Measurements from ENCODE around the gene DDX31. TPM values are rescaled to one million over a fixed set of nuclear protein-coding genes. Genes with fewer than 3 reads are reported as not detected.

The DDX31 gene
- total RNA-seq, 1 experiment from 2014 or later = 25.8 TPM

DNA sequence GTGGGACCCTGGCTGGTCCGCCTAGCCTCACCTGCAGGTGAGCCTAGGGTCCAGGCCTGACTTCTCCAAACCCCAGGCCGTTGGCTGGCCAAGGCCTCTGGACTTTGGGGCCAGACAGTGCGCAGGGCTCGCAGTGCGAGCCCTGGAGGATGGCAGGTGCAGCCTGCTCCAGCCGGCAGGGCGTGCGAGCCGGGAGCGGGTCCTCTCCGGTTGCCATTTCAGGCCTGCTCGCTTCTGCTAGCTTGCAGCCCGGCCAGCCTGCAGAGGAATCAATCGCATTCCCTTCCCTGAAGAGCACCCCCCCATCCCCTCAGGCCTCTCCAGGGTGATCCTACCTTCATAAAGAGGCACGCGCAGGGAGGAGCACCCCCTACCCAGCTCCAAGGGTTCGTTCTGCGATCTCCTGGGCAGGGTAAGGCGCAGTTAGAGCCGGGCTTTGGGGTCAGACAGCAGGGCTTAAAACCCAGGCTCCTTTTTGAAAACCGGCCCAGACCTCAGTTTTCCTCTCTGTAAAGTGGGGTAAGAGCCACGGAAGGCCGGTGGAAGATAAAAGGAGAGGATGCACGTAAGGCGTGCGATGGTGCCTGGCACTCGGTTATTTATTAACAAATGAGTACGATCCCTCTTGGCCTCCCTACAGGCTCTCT lies 81.2 kb downstream of the DDX31 start:
- intact Hi-C loops (cut with micrococcal nuclease) = no loop called here
- peaks cover 0 to 9% of the 10 kb centered on the region in 2 experiments; a peak in 2 of 4 replicates for H3K4me1 ChIP-seq (ENCODE audit: control insufficient read depth in 1 of 2, insufficient read depth in 2 of 2, low read length in 2 of 2)
- no peaks in the 10 kb centered on the region for H4K20me1 ChIP-seq (ENCODE audit: insufficient read depth)
- no peaks in the 10 kb centered on the region for H3K27me3 ChIP-seq (ENCODE audit: insufficient read depth, low read length)
- ChIA-PET POLR2A (no interaction called here), CTCF (no interaction called here), RAD21 (ENCODE audit: low non-redundant PET in 1 of 2, low total read pairs in 2 of 2, uncharacterized antibody in 2 of 2, unreplicated experiment in 2 of 2) (no interaction called here)
- no peak for ATAC-seq
- no peak overlapping the region for H3K4me3 ChIP-seq (replicated peaks in 1 of 2; ENCODE audit: low read depth in 1 of 2, low read length in 2 of 2)
- H3K4me2 ChIP-seq (ENCODE audit: low read length) = no peak overlapping the region
- no peak overlapping the region for H2AFZ ChIP-seq (ENCODE audit: low read depth, low read length, poor library complexity, severe bottlenecking)
- H3K9ac ChIP-seq (ENCODE audit: low read length) = no peak overlapping the region
- H3K79me2 ChIP-seq (ENCODE audit: insufficient read depth, low read length) = no peaks in the 10 kb centered on the region
- BruUV-seq (replicated peaks) = no TSS peak
- H3K9me3 ChIP-seq (ENCODE audit: control insufficient read depth in 1 of 2, insufficient read depth in 1 of 2, low read depth in 1 of 2, low read length in 2 of 2) = no peaks in the 10 kb centered on the region
- TF ChIP-seq EZH2 (IDR thresholded peaks at IDR 0.05) (no peak), SRF (IDR thresholded peaks at IDR 0.05; ENCODE audit: low read depth) (no peak), POLR2AphosphoS5 (IDR thresholded peaks at IDR 0.05; ENCODE audit: low read depth, low read length) (no peak), RAD21 (IDR thresholded peaks at IDR 0.05; ENCODE audit: low read depth) (no peak), FOSL1 (IDR thresholded peaks at IDR 0.05; ENCODE audit: low read depth) (no peak), ATF3 (IDR thresholded peaks at IDR 0.05) (no peak), ZFX (IDR thresholded peaks at IDR 0.05) (no peak), POLR2A (IDR thresholded peaks at IDR 0.05; ENCODE audit: borderline replicate concordance, extremely low read depth, insufficient read depth, insufficient read length) (no peak), SP1 (IDR thresholded peaks at IDR 0.05; ENCODE audit: low read depth) (no peak), SIN3A (IDR thresholded peaks at IDR 0.05; ENCODE audit: low read depth) (no peak), ZNF274 (IDR thresholded peaks at IDR 0.05; ENCODE audit: low read depth, low read length) (no peak), YY1 (IDR thresholded peaks at IDR 0.05; ENCODE audit: extremely low read depth, insufficient replicate concordance, low read depth, low read length) (no peak), ELF1 (IDR thresholded peaks at IDR 0.05; ENCODE audit: borderline replicate concordance, low read depth) (no peak), CBX3 (IDR thresholded peaks at IDR 0.05; ENCODE audit: low read depth) (no peak), CTCF (IDR thresholded peaks at IDR 0.05 in 2 of 3, conservative IDR thresholded peaks at IDR 0.05 in 1 of 3; ENCODE audit: borderline replicate concordance in 1 of 3, insufficient read depth in 1 of 3, low read depth in 2 of 3, low read length in 2 of 3) (no peak)
- TF ChIP-seq, protein P1, sequence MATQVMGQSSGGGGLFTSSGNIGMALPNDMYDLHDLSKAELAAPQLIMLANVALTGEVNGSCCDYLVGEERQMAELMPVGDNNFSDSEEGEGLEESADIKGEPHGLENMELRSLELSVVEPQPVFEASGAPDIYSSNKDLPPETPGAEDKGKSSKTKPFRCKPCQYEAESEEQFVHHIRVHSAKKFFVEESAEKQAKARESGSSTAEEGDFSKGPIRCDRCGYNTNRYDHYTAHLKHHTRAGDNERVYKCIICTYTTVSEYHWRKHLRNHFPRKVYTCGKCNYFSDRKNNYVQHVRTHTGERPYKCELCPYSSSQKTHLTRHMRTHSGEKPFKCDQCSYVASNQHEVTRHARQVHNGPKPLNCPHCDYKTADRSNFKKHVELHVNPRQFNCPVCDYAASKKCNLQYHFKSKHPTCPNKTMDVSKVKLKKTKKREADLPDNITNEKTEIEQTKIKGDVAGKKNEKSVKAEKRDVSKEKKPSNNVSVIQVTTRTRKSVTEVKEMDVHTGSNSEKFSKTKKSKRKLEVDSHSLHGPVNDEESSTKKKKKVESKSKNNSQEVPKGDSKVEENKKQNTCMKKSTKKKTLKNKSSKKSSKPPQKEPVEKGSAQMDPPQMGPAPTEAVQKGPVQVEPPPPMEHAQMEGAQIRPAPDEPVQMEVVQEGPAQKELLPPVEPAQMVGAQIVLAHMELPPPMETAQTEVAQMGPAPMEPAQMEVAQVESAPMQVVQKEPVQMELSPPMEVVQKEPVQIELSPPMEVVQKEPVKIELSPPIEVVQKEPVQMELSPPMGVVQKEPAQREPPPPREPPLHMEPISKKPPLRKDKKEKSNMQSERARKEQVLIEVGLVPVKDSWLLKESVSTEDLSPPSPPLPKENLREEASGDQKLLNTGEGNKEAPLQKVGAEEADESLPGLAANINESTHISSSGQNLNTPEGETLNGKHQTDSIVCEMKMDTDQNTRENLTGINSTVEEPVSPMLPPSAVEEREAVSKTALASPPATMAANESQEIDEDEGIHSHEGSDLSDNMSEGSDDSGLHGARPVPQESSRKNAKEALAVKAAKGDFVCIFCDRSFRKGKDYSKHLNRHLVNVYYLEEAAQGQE (IDR thresholded peaks at IDR 0.05; ENCODE audit: low read depth) = no peak
- TF ChIP-seq, protein P2, sequence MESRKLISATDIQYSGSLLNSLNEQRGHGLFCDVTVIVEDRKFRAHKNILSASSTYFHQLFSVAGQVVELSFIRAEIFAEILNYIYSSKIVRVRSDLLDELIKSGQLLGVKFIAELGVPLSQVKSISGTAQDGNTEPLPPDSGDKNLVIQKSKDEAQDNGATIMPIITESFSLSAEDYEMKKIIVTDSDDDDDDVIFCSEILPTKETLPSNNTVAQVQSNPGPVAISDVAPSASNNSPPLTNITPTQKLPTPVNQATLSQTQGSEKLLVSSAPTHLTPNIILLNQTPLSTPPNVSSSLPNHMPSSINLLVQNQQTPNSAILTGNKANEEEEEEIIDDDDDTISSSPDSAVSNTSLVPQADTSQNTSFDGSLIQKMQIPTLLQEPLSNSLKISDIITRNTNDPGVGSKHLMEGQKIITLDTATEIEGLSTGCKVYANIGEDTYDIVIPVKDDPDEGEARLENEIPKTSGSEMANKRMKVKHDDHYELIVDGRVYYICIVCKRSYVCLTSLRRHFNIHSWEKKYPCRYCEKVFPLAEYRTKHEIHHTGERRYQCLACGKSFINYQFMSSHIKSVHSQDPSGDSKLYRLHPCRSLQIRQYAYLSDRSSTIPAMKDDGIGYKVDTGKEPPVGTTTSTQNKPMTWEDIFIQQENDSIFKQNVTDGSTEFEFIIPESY (IDR thresholded peaks at IDR 0.05; ENCODE audit: extremely low read depth, insufficient replicate concordance, low read length) = no peak
- TF ChIP-seq, protein P3, sequence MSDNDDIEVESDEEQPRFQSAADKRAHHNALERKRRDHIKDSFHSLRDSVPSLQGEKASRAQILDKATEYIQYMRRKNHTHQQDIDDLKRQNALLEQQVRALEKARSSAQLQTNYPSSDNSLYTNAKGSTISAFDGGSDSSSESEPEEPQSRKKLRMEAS (IDR thresholded peaks at IDR 0.05) = no peak
- no peaks in the 10 kb centered on the region for H3K36me3 ChIP-seq (ENCODE audit: control insufficient read depth in 1 of 2, insufficient read depth in 2 of 2, low read length in 2 of 2)
- H3K9me2 ChIP-seq (ENCODE audit: insufficient read depth) = no peaks in the 10 kb centered on the region
- no peak overlapping the region for H3K27ac ChIP-seq (ENCODE audit: low read depth, low read length)
- DNase-seq (ENCODE audit: low read depth, low spot score) = no peak
